Measurements from ENCODE around the gene CORO2B. TPM values are rescaled to one million over a fixed set of nuclear protein-coding genes. Genes with fewer than 3 reads are reported as not detected.
A peak's percentile ranks its signal among the peaks of the same experiment; 100 is the strongest.

The CORO2B gene
- total RNA-seq, 1 donor from 2014 or later, result 3.9 TPM

DNA sequence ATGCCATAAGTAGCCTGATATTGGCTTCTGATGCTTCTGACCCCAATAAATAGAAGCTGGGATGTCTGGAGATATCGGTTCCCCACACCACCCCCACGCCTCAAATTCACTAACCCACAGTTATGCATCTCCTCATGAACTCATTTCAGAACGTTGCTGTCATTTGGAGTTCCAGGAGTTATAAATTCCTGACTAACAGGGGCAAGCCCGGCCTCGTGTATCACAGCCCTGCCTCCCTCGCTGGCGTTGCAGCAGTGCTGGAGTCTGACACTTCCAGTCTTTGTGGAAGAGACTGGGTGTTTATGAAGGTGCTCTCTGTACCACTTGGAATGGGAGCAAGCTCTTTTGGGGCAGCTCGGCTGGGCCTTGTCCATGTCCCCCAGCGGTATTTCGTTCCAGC is 140.9 kb downstream of the CORO2B start:
- Mint-ChIP-seq H3K4me1 (ENCODE audit: unreplicated experiment) (no peaks in the 10 kb centered on the region), H3K36me3 (no peaks in the 10 kb centered on the region), H3K4me3 (no peak overlapping the region), H3K27ac (no peak overlapping the region), H3K9me3 (no peaks in the 10 kb centered on the region), H3K27me3 (peaks cover 5% of the 10 kb centered on the region)
- TF ChIP-seq, protein P1, sequence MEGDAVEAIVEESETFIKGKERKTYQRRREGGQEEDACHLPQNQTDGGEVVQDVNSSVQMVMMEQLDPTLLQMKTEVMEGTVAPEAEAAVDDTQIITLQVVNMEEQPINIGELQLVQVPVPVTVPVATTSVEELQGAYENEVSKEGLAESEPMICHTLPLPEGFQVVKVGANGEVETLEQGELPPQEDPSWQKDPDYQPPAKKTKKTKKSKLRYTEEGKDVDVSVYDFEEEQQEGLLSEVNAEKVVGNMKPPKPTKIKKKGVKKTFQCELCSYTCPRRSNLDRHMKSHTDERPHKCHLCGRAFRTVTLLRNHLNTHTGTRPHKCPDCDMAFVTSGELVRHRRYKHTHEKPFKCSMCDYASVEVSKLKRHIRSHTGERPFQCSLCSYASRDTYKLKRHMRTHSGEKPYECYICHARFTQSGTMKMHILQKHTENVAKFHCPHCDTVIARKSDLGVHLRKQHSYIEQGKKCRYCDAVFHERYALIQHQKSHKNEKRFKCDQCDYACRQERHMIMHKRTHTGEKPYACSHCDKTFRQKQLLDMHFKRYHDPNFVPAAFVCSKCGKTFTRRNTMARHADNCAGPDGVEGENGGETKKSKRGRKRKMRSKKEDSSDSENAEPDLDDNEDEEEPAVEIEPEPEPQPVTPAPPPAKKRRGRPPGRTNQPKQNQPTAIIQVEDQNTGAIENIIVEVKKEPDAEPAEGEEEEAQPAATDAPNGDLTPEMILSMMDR (conservative IDR thresholded peaks at IDR 0.05), result no peak
- DNase-seq (ENCODE audit: extremely low spot score, unreplicated experiment), result no peak

DNA sequence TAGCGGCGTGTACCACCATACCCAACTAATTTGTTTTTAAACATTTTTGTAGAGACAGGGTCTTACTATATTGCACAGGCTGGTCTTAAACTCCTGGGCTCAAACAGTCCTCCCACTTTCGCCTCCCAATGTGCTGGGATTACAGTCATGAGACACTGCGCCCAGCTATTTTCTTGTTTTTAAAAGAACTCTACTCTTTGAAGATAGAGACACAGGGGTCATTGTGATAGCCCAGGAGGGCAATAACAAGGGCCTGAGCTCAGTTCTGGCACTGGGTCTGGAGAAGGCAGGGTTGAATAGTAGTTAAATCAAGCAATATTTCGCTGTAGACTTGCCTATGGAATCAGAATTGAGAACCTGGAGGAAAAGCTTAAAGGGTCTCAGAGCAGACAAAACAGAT is 143.1 kb downstream of the CORO2B start:
- no peaks in the 10 kb centered on the region for H3K36me3 Mint-ChIP-seq
- peaks cover 5% of the 10 kb centered on the region for H3K27me3 Mint-ChIP-seq
- H3K4me3 Mint-ChIP-seq, result no peak overlapping the region
- H3K27ac Mint-ChIP-seq, result no peak overlapping the region
- no peaks in the 10 kb centered on the region for H3K4me1 Mint-ChIP-seq (ENCODE audit: unreplicated experiment)
- no peaks in the 10 kb centered on the region for H3K9me3 Mint-ChIP-seq
- TF ChIP-seq, protein P1 (conservative IDR thresholded peaks at IDR 0.05), result no peak
- no peak for DNase-seq (ENCODE audit: extremely low spot score, unreplicated experiment)

DNA sequence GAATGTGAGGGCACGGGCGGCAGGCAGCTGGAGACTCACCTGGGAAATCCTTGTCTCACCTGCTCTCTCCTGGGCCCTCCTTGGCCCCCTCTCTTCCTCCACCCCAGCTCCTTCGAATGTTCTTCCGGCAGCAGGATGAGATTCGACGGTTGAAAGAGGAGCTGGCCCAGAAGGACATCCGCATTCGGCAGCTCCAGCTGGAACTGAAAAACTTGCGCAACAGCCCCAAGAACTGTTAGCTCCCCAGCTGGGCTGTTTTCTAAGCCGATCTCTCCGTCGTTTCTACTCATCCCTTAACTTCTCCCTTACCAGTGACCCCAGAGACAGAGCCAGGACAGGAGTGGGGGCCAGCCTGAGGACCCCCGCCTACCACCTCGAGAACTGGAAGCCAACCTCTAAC is 146.9 kb downstream of the CORO2B start:
- Mint-ChIP-seq H3K4me3 (no peak overlapping the region), H3K9me3 (no peaks in the 10 kb centered on the region), H3K27me3 (no peaks in the 10 kb centered on the region), H3K36me3 (no peaks in the 10 kb centered on the region), H3K27ac (no peak overlapping the region), H3K4me1 (ENCODE audit: unreplicated experiment) (peaks cover 6% of the 10 kb centered on the region)
- TF ChIP-seq, protein P1 (conservative IDR thresholded peaks at IDR 0.05), result no peak
- no peak for DNase-seq (ENCODE audit: extremely low spot score, unreplicated experiment)

DNA sequence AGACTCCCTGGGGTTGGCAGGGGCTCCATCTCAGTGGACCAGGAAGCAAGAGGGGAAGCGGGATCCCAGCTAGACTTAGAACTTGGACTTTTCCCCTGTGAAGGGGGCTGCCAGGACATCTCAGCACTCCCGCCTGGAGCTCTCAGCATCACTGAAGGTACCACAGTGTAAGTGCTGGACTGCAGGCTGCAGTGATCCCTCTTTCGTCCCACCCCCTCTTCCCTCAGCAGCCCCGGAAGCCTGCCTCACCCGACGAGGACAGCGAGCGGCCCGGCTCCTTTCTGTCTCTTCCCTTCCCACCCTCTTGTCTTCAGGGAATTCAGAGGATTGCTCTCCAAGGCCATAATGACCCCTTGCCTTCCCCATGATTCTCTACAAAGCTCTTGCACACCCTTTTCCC is 147.5 kb downstream of the CORO2B start:
- DNase-seq (ENCODE audit: extremely low spot score, unreplicated experiment), result no peak
- H3K9me3 Mint-ChIP-seq, result no peaks in the 10 kb centered on the region
- peaks cover 10% of the 10 kb centered on the region for H3K4me1 Mint-ChIP-seq (ENCODE audit: unreplicated experiment)
- TF ChIP-seq, protein P1 (conservative IDR thresholded peaks at IDR 0.05), result no peak
- no peaks in the 10 kb centered on the region for H3K27me3 Mint-ChIP-seq
- no peak overlapping the region for H3K4me3 Mint-ChIP-seq
- no peaks in the 10 kb centered on the region for H3K36me3 Mint-ChIP-seq
- H3K27ac Mint-ChIP-seq, result no peak overlapping the region

DNA sequence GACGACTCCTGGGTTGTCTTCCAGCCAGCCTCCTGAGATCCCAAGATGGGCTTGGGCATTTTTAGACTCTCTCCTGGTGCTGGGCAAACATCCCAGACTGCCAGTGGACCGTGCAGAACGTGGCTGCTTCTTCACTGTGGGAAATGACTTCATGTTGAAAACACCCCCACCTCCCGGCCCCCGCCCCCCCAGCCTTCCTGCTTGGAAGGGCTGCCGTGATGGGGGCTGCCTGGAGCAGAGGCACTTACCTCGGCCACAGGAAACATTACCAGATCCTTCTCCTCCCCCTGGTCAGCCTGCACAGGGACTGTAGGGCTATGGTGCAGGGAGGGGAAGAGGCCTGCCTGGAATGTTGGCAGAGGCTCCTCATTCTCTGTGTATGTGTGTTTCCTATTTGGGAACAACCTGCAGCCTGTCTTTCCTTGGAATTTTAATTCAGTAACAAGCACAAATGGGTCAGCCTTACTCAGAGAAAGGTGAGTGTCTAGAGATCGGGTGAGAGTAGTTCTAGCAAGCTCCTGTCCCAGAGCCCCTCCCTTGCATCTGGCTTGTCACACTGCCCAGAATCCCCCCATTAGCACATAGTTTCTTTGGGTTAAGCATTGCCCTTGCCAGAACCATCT is 151.1 kb downstream of the CORO2B start:
- DNase-seq (ENCODE audit: extremely low spot score, unreplicated experiment), result no peak
- TF ChIP-seq, protein P1 (conservative IDR thresholded peaks at IDR 0.05), result no peak
- H3K27me3 Mint-ChIP-seq, result no peaks in the 10 kb centered on the region
- no peak overlapping the region for H3K4me3 Mint-ChIP-seq
- H3K9me3 Mint-ChIP-seq, result no peaks in the 10 kb centered on the region
- H3K4me1 Mint-ChIP-seq (ENCODE audit: unreplicated experiment), result peaks cover 17% of the 10 kb centered on the region
- H3K27ac Mint-ChIP-seq, result peak overlapping the region; percentile 39
- H3K36me3 Mint-ChIP-seq, result no peaks in the 10 kb centered on the region

Data from type B pancreatic cell (in vitro differentiated cells).